ENCODE results near the gene MTMR2.
A peak's percentile ranks its signal among the peaks of the same experiment; 100 is the strongest.

GRCh38 chr11:95923728-95924413 lies at the start of gene MTMR2:
- peak; percentile 64 to 66 for TF ChIP-seq POLR2A (IDR thresholded peaks at IDR 0.05)
- TF ChIP-seq, protein P1, sequence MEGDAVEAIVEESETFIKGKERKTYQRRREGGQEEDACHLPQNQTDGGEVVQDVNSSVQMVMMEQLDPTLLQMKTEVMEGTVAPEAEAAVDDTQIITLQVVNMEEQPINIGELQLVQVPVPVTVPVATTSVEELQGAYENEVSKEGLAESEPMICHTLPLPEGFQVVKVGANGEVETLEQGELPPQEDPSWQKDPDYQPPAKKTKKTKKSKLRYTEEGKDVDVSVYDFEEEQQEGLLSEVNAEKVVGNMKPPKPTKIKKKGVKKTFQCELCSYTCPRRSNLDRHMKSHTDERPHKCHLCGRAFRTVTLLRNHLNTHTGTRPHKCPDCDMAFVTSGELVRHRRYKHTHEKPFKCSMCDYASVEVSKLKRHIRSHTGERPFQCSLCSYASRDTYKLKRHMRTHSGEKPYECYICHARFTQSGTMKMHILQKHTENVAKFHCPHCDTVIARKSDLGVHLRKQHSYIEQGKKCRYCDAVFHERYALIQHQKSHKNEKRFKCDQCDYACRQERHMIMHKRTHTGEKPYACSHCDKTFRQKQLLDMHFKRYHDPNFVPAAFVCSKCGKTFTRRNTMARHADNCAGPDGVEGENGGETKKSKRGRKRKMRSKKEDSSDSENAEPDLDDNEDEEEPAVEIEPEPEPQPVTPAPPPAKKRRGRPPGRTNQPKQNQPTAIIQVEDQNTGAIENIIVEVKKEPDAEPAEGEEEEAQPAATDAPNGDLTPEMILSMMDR (IDR thresholded peaks at IDR 0.05): no peak

Measured in adrenal gland (tissue), 5 donors.